Ramos (cell line): ENCODE measurements around the gene IQCN.

ENCODE experiments used
- in situ Hi-C: fragments of 300-500 bp; cut with MboI; formaldehyde crosslinking; loops from one replicate; pipeline ENCODE4 v1.14.3; 2022; ENCODE audit warnings: low sequenced_read_pairs; ENCODE audit not compliant: unreplicated experiment

Gene IQCN

GRCh38 chr19:18274219-18274780 is at the start of gene IQCN:
Gene IQCN, minus strand, starts transcription at chr19:18274452. Its CDS starts 4,974 bp downstream, at chr19:18269478.
- in situ Hi-C loops = no loop called here

GRCh38 chr19:18322759-18323460 is 48.7 kb upstream of the IQCN start, which contains the start of gene LSM4:
Gene LSM4, minus strand, starts transcription at chr19:18323076. Its CDS starts 56 bp downstream, at chr19:18323020.
- in situ Hi-C loops = no loop called here

GRCh38 chr19:18322318-18322758 is 48.1 kb upstream of the IQCN start:
- in situ Hi-C loops = no loop called here

GRCh38 chr19:18321734-18322102 is 47.5 kb upstream of the IQCN start:
- in situ Hi-C loops = no loop called here

GRCh38 chr19:18320865-18321733 is 46.8 kb upstream of the IQCN start:
- in situ Hi-C loops = no loop called here

GRCh38 chr19:18319591-18320135 is 45.4 kb upstream of the IQCN start:
- in situ Hi-C loops = no loop called here

GRCh38 chr19:18317961-18318800 is 43.9 kb upstream of the IQCN start:
- in situ Hi-C loops = no loop called here

GRCh38 chr19:18313398-18313797 is 39.1 kb upstream of the IQCN start:
- in situ Hi-C loops = no loop called here

GRCh38 chr19:18312092-18312534 is 37.9 kb upstream of the IQCN start:
- in situ Hi-C loops = no loop called here

GRCh38 chr19:18311502-18312091 is 37.3 kb upstream of the IQCN start:
- in situ Hi-C loops = no loop called here

GRCh38 chr19:18310966-18311365 is 36.7 kb upstream of the IQCN start:
- in situ Hi-C loops = no loop called here

GRCh38 chr19:18310118-18310909 is 36.1 kb upstream of the IQCN start:
- in situ Hi-C loops = no loop called here

- in situ Hi-C loops = no loop called here
Observed at GRCh38 chr19:18309525-18310064, 35.3 kb upstream of the IQCN start.

- in situ Hi-C loops = no loop called here
Observed at GRCh38 chr19:18308948-18309325, 34.7 kb upstream of the IQCN start.

- in situ Hi-C loops = no loop called here
Observed at GRCh38 chr19:18308051-18308947, 34.0 kb upstream of the IQCN start.

GRCh38 chr19:18307271-18307681 is 33.0 kb upstream of the IQCN start:
- in situ Hi-C loops = no loop called here

GRCh38 chr19:18306888-18307260 is 32.6 kb upstream of the IQCN start:
- in situ Hi-C loops = no loop called here
